ENCODE results near the gene PLOD1. TPM values are rescaled to one million over a fixed set of nuclear protein-coding genes. Genes with fewer than 3 reads are reported as not detected.

PLOD1 gene
- total RNA-seq (9.6 and 13.4 TPM in 2 replicates), polyA plus RNA-seq (6.2 and 10.4 TPM in 2 replicates), polyA minus RNA-seq (12.4 and 14.6 TPM in 2 replicates)
- total RNA-seq (2013): 8.7 TPM

DNA sequence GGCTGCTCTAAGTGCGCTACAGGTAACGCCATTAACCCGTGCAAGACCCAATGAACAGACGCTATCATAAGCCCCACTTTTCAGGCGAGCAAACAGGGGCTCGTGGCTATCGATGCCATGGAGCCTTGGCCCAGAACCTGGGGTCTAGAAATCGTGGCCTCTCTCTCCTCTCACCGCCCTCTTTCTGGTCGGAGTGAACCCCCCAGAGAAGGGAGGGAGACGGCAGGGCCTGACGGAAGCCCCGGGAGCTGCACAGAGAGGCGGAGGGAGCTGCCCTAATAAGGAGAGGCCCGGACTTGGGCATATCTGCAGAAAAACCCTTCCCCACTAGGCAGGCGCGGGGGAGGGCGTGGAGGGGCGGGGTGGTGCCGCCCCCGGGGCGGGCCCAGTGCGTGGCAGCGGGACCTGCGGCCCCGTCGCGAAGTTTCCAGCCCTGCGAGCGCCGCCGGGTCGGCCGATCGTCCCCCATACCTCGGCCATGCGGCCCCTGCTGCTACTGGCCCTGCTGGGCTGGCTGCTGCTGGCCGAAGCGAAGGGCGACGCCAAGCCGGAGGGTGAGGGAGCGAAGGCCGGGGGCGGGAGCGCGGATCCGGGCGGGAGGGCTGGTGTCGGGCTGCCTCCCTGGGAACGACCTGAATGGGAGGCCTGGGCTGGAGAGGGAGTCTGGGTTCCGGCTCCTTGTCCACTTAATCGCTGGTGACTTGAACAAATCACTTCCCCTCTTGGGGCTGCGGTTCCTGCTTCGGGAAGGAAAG lies at the start of gene PLOD1:
TSS of gene PLOD1 (plus strand) at position 416 of the 755 bp plus-strand sequence. CDS start at position 479, 63 bp downstream.
- H3K4me3 ChIP-seq (ENCODE audit: control extremely low read depth in 1 of 5, extremely low read depth in 1 of 5, insufficient read depth in 1 of 5, low read depth in 2 of 5, low read length in 4 of 5): peak within 1 kb of the TSS; percentile 45 to 82 (median 71)
- under 1% methylated on average over 52 of the region's 55 CpGs for WGBS (ENCODE audit: insufficient coverage)
- TF ChIP-seq, protein P1, sequence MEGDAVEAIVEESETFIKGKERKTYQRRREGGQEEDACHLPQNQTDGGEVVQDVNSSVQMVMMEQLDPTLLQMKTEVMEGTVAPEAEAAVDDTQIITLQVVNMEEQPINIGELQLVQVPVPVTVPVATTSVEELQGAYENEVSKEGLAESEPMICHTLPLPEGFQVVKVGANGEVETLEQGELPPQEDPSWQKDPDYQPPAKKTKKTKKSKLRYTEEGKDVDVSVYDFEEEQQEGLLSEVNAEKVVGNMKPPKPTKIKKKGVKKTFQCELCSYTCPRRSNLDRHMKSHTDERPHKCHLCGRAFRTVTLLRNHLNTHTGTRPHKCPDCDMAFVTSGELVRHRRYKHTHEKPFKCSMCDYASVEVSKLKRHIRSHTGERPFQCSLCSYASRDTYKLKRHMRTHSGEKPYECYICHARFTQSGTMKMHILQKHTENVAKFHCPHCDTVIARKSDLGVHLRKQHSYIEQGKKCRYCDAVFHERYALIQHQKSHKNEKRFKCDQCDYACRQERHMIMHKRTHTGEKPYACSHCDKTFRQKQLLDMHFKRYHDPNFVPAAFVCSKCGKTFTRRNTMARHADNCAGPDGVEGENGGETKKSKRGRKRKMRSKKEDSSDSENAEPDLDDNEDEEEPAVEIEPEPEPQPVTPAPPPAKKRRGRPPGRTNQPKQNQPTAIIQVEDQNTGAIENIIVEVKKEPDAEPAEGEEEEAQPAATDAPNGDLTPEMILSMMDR (IDR thresholded peaks at IDR 0.05): no peak
- no peak for TF ChIP-seq EZH2 (IDR thresholded peaks at IDR 0.05; ENCODE audit: borderline replicate concordance, insufficient read depth, low read depth, low read length, poor library complexity, severe bottlenecking)
- H3K9me3 Mint-ChIP-seq (ENCODE audit: insufficient read depth): no peaks in the 10 kb centered on the region
- no peaks in the 10 kb centered on the region for H3K79me2 ChIP-seq (ENCODE audit: control insufficient read depth, insufficient read depth, low read length)
- no peaks in the 10 kb centered on the region for H4K20me1 ChIP-seq (ENCODE audit: control insufficient read depth, insufficient read depth, low read length, poor library complexity, severe bottlenecking)
- no peaks in the 10 kb centered on the region for H3K36me3 ChIP-seq (replicated peaks in 1 of 2; ENCODE audit: control extremely low read depth in 1 of 2, control insufficient read depth in 1 of 2, extremely low read depth in 1 of 2, insufficient read depth in 2 of 2, low read length in 1 of 2)
- H3K4me3 Mint-ChIP-seq: peak within 1 kb of the TSS; percentile 90
- H3K27me3 ChIP-seq (replicated peaks in 1 of 4; ENCODE audit: control extremely low read depth in 1 of 4, control insufficient read depth in 3 of 4, insufficient read depth in 4 of 4, low read length in 3 of 4): no peaks in the 10 kb centered on the region
- H2AFZ ChIP-seq (ENCODE audit: insufficient read depth, low read depth, low read length, poor library complexity, severe bottlenecking): peak within 1 kb of the TSS; percentile 99
- H3K27ac Mint-ChIP-seq: peak within 1 kb of the TSS; percentile 74
- H3K27ac ChIP-seq (ENCODE audit: low read length in 2 of 2): peak within 1 kb of the TSS; percentile 38 to 69
- ChIA-PET POLR2A (interaction anchor here (0.6 to 1.9 kb wide), 4 partner anchors 20 to 210 kb away, joined by 3 to 28 read pairs (median 4); partner anchors contain the start of gene MFN2), CTCF (interaction anchor here (1.1 kb wide), 1 partner anchor 25 kb away, joined by 3 read pairs; no protein-coding TSS in a partner anchor)
- peaks cover 8% of the 10 kb centered on the region for H3K4me1 Mint-ChIP-seq
- intact Hi-C loops (cut with micrococcal nuclease): loop anchor here (1.0 to 2.0 kb wide), 3 partner anchors 8 to 46 kb away; partner anchors contain the start of genes KIAA2013 and MFN2
- peak within 1 kb of the TSS; percentile 81 for H3K9ac ChIP-seq (ENCODE audit: low read length)
- H3K4me1 ChIP-seq (ENCODE audit: control insufficient read depth in 2 of 2, insufficient read depth in 2 of 2, low read length in 2 of 2): peaks cover 9 to 12% of the 10 kb centered on the region in 2 donors
- DNase-seq (peak; percentile 85), ATAC-seq (ENCODE audit: low read depth) (peak; percentile 100)
- no peaks in the 10 kb centered on the region for H3K27me3 Mint-ChIP-seq
- no peaks in the 10 kb centered on the region for H3K9me3 ChIP-seq (ENCODE audit: control extremely low read depth in 1 of 3, control insufficient read depth in 2 of 3, insufficient read depth in 1 of 3, low read length in 2 of 3)
- H3K4me2 ChIP-seq (replicated peaks; ENCODE audit: low read depth, low read length, poor library complexity, severe bottlenecking): peak within 1 kb of the TSS; percentile 96

DNA sequence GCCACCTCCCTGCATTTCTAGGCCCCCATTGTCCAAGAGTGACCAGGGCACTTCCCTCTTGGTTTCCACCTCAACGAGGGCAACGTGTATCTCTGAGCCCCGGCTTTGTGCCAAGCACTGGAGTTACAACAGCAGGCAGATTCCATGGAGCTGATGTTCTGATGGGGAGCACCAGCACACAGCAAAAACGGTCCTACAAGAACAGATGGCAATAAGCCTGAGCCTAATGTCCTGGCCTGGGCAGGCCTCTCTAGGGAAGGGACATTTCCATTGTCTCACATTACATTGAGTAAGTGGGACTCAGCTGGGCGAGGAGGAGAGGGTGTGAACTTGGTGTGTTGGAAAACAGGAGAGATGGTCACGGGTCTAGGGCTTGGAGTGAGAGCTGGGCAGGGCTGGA lies 48.6 kb upstream of the PLOD1 start:
- peaks cover 0 to 3% (median 0%) of the 10 kb centered on the region in 3 donors for H3K9me3 ChIP-seq (ENCODE audit: control extremely low read depth in 1 of 3, control insufficient read depth in 2 of 3, insufficient read depth in 1 of 3, low read length in 2 of 3)
- H3K27ac ChIP-seq (ENCODE audit: low read length in 2 of 2): no peak overlapping the region
- Mint-ChIP-seq H3K9me3 (ENCODE audit: insufficient read depth) (no peaks in the 10 kb centered on the region), H3K27ac (no peak overlapping the region), H3K4me1 (no peaks in the 10 kb centered on the region), H3K27me3 (peaks cover 9% of the 10 kb centered on the region), H3K4me3 (no peak overlapping the region)
- no peaks in the 10 kb centered on the region for H3K4me1 ChIP-seq (ENCODE audit: control insufficient read depth in 2 of 2, insufficient read depth in 2 of 2, low read length in 2 of 2)
- ChIA-PET CTCF (no interaction called here), POLR2A (no interaction called here)
- no peaks in the 10 kb centered on the region for H3K79me2 ChIP-seq (ENCODE audit: control insufficient read depth, insufficient read depth, low read length)
- no peak for DNase-seq
- 82% methylated on average over 6 of the region's 6 CpGs for WGBS (ENCODE audit: insufficient coverage)
- ATAC-seq (ENCODE audit: low read depth): no peak
- no peaks in the 10 kb centered on the region for H3K36me3 ChIP-seq (replicated peaks in 1 of 2; ENCODE audit: control extremely low read depth in 1 of 2, control insufficient read depth in 1 of 2, extremely low read depth in 1 of 2, insufficient read depth in 2 of 2, low read length in 1 of 2)
- no peak overlapping the region for H3K4me2 ChIP-seq (replicated peaks; ENCODE audit: low read depth, low read length, poor library complexity, severe bottlenecking)
- H2AFZ ChIP-seq (ENCODE audit: insufficient read depth, low read depth, low read length, poor library complexity, severe bottlenecking): no peak overlapping the region
- no peak overlapping the region for H3K4me3 ChIP-seq (ENCODE audit: control extremely low read depth in 1 of 5, extremely low read depth in 1 of 5, insufficient read depth in 1 of 5, low read depth in 2 of 5, low read length in 4 of 5)
- intact Hi-C loops (cut with micrococcal nuclease): no loop called here
- no peaks in the 10 kb centered on the region for H4K20me1 ChIP-seq (ENCODE audit: control insufficient read depth, insufficient read depth, low read length, poor library complexity, severe bottlenecking)
- H3K9ac ChIP-seq (ENCODE audit: low read length): no peak overlapping the region
- H3K27me3 ChIP-seq (replicated peaks in 1 of 4; ENCODE audit: control extremely low read depth in 1 of 4, control insufficient read depth in 3 of 4, insufficient read depth in 4 of 4, low read length in 3 of 4): peaks cover 0 to 5% (median 0%) of the 10 kb centered on the region in 4 experiments
- TF ChIP-seq, protein P1 (IDR thresholded peaks at IDR 0.05): no peak
- no peak for TF ChIP-seq EZH2 (IDR thresholded peaks at IDR 0.05; ENCODE audit: borderline replicate concordance, insufficient read depth, low read depth, low read length, poor library complexity, severe bottlenecking)

Data from B cell (primary cell).